GM12878 (cell line): ENCODE results near the gene HNRNPDL. TPM values are rescaled to one million over a fixed set of nuclear protein-coding genes. Genes with fewer than 3 reads are reported as not detected.

Source experiments
- BRCA1 ChIP-seq: IDR thresholded peaks from 2 replicates; pipeline ENCODE4 v1.6.1; 2011; ENCODE audit warnings: low read depth, low read length, improper control_type of control experiment
- CHD2 ChIP-seq: IDR thresholded peaks from 2 replicates; pipeline ENCODE4 v1.6.1; 2011; ENCODE audit warnings: low read depth, low read length, improper control_type of control experiment, borderline replicate concordance
- EZH2 ChIP-seq: IDR thresholded peaks from 2 replicates; pipeline ENCODE4 v1.6.1; 2012; ENCODE audit warnings: low read depth, mild to moderate bottlenecking, control low read depth, inconsistent platforms, low read length, borderline replicate concordance; ENCODE audit not compliant: control insufficient read depth
- GATAD2B ChIP-seq: fragments of 450-650 bp; conservative IDR thresholded peaks from 2 replicates; pipeline ENCODE4 v1.6.1; 2017; ENCODE audit warnings: low read depth, mild to moderate bottlenecking, moderate library complexity
- IKZF1 ChIP-seq: fragments of 450-650 bp; conservative IDR thresholded peaks from 2 replicates; pipeline ENCODE4 v1.6.1; 2017; ENCODE audit warnings: antibody characterized with exemption, mild to moderate bottlenecking
- MEF2B ChIP-seq: fragments of 450-650 bp; IDR thresholded peaks from 2 replicates; pipeline ENCODE4 v1.6.1; 2018; ENCODE audit warnings: mild to moderate bottlenecking, moderate library complexity; ENCODE audit not compliant: partially characterized antibody, poor library complexity, severe bottlenecking
- POU2F2 ChIP-seq: IDR thresholded peaks from 3 replicates; pipeline ENCODE4 v1.6.1; 2011; ENCODE audit warnings: low read depth, mild to moderate bottlenecking, low read length, borderline replicate concordance
- RCOR1 ChIP-seq: conservative IDR thresholded peaks from 2 replicates; pipeline ENCODE4 v1.6.1; 2012; ENCODE audit warnings: low read depth, low read length, improper control_type of control experiment
- SRF ChIP-seq, 2 experiments: IDR thresholded peaks; 2 replicates each; pipeline ENCODE4 v1.6.1; 2011; ENCODE audit warnings: low read depth in 2 of 2, low read length in 2 of 2, mild to moderate bottlenecking in 1 of 2, moderate library complexity in 1 of 2
- SUZ12 ChIP-seq: fragments of 200-600 bp; sonication (generic); IDR thresholded peaks from one replicate; pipeline ENCODE4 v1.6.1; 2018; ENCODE audit warnings: antibody characterized with exemption, mild to moderate bottlenecking; ENCODE audit not compliant: unreplicated experiment
- TCF12 ChIP-seq: IDR thresholded peaks from 2 replicates; pipeline ENCODE4 v1.6.1; 2011; ENCODE audit warnings: low read depth, mild to moderate bottlenecking, low read length
- ZNF24 ChIP-seq: fragments of 450-650 bp; IDR thresholded peaks from 2 replicates; pipeline ENCODE4 v1.6.1; 2017; ENCODE audit warnings: antibody characterized with exemption, mild to moderate bottlenecking
- ZNF274 ChIP-seq: IDR thresholded peaks from one replicate; pipeline ENCODE4 v1.8.0; 2011; ENCODE audit not compliant: insufficient read length, insufficient read depth
- polyA plus RNA-seq, 11 experiments: library from polyadenylated mRNA; depleted of rRNA in 4 of 11; unstranded in 6 of 11; stranded (reverse) in 5 of 11; fragments of >200 nt; fragmentation: Nextera tagmentation in 4 of 11; fragmentation: Illumina TruSeq in 1 of 11; extraction: Ambion mirVana in 4 of 11; extraction: Trizol in 1 of 11; gene quantifications; 1 replicate in 1 of 11; 2 replicates in 10 of 11; pipeline versions ENCODE4 v1.2.1 to v1.2.3, GENCODE V29; 2011 to 2016; ENCODE audit warnings: inconsistent platforms in 2 of 11, missing spikeins in 2 of 11, low read depth in 1 of 11
- total RNA-seq, 4 experiments: library from RNA; depleted of rRNA in 3 of 4; stranded (reverse); fragments of >200 nt in 3 of 4; fragmentation: Illumina TruSeq in 1 of 4; extraction: Trizol in 1 of 4; gene quantifications; 2 replicates each; pipeline versions ENCODE4 v1.2.1 to v1.2.3, GENCODE V29; 2013 to 2021
- TF ChIP-seq, protein P1 (sequence below): fragments of 450-650 bp; formaldehyde crosslinking; IDR thresholded peaks from 2 replicates; pipeline ENCODE4 v1.5.0; 2022; ENCODE audit warnings: mild to moderate bottlenecking, missing genetic modification characterization
- TF ChIP-seq, protein P2 (sequence below): fragments of 450-650 bp; IDR thresholded peaks from 2 replicates; pipeline ENCODE4 v1.6.1; 2017; ENCODE audit warnings: antibody characterized with exemption, mild to moderate bottlenecking, moderate library complexity
- TF ChIP-seq, protein P3 (sequence below): fragments of 450-650 bp; IDR thresholded peaks from 2 replicates; pipeline ENCODE4 v1.6.1; 2017; ENCODE audit warnings: low read depth, mild to moderate bottlenecking, moderate library complexity
- TF ChIP-seq, protein P4 (sequence below): IDR thresholded peaks from 2 replicates; pipeline ENCODE4 v1.6.1; 2011; ENCODE audit warnings: borderline replicate concordance, low read depth, mild to moderate bottlenecking, moderate library complexity, mixed read lengths, low read length; ENCODE audit not compliant: insufficient read depth; ENCODE audit errors: extremely low read length
- TF ChIP-seq, protein P5 (sequence below): fragments of 450-650 bp; IDR thresholded peaks from 2 replicates; pipeline ENCODE4 v1.6.1; 2017; ENCODE audit warnings: mild to moderate bottlenecking

The HNRNPDL gene
- total and polyA plus RNA-seq, 10 of the 15 experiments (the other 5 are each of a cell fraction or from before 2014, with no cell fraction given) = 217 to 510 (median 345) TPM

DNA sequence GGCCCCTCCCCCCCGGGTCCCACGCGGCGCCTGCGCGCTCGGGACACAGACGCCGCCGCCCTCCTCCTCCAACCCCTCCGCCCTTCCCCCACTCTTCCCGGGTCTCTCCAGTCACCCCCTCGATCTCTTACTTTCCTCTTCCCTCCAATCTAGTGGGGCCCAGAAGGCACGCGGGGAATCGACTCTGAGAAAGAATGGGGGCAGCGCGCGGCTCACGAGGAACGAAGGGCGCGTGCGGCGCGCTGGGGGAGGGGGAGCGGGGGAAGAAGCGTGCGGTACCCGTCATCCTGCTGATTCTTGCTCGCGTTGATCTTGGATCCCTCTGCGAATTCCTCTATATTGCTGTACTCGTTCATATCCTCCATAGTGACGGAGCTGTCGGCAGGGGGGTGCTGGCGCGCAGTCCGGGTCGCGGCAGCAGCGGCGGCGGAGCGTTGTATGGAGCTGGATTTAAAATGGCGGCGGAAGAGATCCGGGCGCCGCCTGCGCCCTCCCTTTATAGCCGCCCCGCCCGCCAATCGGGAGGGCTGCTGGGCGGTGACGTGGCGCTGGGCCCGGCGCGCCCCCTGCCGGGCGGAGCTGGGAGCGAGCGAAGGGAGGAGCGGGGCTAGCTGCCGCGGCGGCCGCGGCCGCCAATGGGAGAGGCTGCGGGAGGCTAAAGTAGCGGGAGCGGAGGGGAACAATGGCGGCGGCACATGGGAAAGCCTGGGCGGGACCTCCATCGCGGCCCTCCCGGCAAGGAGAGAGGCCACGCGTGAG lies 1.1 kb downstream of the HNRNPDL start (continued):
- no peak for TF ChIP-seq GATAD2B
- peak; percentile 63; the same call in 1 of the 3 replicates for TF ChIP-seq POU2F2
- peak; percentile 52; the same call in 1 of the 2 replicates for TF ChIP-seq TCF12
- no peak for TF ChIP-seq EZH2
- TF ChIP-seq, protein P1, sequence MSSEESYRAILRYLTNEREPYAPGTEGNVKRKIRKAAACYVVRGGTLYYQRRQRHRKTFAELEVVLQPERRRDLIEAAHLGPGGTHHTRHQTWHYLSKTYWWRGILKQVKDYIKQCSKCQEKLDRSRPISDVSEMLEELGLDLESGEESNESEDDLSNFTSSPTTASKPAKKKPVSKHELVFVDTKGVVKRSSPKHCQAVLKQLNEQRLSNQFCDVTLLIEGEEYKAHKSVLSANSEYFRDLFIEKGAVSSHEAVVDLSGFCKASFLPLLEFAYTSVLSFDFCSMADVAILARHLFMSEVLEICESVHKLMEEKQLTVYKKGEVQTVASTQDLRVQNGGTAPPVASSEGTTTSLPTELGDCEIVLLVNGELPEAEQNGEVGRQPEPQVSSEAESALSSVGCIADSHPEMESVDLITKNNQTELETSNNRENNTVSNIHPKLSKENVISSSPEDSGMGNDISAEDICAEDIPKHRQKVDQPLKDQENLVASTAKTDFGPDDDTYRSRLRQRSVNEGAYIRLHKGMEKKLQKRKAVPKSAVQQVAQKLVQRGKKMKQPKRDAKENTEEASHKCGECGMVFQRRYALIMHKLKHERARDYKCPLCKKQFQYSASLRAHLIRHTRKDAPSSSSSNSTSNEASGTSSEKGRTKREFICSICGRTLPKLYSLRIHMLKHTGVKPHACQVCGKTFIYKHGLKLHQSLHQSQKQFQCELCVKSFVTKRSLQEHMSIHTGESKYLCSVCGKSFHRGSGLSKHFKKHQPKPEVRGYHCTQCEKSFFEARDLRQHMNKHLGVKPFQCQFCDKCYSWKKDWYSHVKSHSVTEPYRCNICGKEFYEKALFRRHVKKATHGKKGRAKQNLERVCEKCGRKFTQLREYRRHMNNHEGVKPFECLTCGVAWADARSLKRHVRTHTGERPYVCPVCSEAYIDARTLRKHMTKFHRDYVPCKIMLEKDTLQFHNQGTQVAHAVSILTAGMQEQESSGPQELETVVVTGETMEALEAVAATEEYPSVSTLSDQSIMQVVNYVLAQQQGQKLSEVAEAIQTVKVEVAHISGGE (CRISPR knock-in tag) = no peak
- no peak for TF ChIP-seq RCOR1
- no peak for TF ChIP-seq BRCA1
- TF ChIP-seq, protein P2, sequence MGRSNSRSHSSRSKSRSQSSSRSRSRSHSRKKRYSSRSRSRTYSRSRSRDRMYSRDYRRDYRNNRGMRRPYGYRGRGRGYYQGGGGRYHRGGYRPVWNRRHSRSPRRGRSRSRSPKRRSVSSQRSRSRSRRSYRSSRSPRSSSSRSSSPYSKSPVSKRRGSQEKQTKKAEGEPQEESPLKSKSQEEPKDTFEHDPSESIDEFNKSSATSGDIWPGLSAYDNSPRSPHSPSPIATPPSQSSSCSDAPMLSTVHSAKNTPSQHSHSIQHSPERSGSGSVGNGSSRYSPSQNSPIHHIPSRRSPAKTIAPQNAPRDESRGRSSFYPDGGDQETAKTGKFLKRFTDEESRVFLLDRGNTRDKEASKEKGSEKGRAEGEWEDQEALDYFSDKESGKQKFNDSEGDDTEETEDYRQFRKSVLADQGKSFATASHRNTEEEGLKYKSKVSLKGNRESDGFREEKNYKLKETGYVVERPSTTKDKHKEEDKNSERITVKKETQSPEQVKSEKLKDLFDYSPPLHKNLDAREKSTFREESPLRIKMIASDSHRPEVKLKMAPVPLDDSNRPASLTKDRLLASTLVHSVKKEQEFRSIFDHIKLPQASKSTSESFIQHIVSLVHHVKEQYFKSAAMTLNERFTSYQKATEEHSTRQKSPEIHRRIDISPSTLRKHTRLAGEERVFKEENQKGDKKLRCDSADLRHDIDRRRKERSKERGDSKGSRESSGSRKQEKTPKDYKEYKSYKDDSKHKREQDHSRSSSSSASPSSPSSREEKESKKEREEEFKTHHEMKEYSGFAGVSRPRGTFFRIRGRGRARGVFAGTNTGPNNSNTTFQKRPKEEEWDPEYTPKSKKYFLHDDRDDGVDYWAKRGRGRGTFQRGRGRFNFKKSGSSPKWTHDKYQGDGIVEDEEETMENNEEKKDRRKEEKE = no peak
- TF ChIP-seq CHD2 = peak; percentile 86
- no peak for TF ChIP-seq ZNF274
- TF ChIP-seq MEF2B = no peak
- no peak for TF ChIP-seq SRF (IDR thresholded peaks at IDR 0.05; ENCODE audit: low read depth in 2 of 2, low read length in 2 of 2)
- TF ChIP-seq, protein P3, sequence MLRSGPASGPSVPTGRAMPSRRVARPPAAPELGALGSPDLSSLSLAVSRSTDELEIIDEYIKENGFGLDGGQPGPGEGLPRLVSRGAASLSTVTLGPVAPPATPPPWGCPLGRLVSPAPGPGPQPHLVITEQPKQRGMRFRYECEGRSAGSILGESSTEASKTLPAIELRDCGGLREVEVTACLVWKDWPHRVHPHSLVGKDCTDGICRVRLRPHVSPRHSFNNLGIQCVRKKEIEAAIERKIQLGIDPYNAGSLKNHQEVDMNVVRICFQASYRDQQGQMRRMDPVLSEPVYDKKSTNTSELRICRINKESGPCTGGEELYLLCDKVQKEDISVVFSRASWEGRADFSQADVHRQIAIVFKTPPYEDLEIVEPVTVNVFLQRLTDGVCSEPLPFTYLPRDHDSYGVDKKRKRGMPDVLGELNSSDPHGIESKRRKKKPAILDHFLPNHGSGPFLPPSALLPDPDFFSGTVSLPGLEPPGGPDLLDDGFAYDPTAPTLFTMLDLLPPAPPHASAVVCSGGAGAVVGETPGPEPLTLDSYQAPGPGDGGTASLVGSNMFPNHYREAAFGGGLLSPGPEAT = peak; percentile 2; the same call in 1 of the 2 replicates
- TF ChIP-seq ZNF24 = 0 out of 2 replicates have a peak, but pooled peaks have one; percentile 31
- TF ChIP-seq, protein P4, sequence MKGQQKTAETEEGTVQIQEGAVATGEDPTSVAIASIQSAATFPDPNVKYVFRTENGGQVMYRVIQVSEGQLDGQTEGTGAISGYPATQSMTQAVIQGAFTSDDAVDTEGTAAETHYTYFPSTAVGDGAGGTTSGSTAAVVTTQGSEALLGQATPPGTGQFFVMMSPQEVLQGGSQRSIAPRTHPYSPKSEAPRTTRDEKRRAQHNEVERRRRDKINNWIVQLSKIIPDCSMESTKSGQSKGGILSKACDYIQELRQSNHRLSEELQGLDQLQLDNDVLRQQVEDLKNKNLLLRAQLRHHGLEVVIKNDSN = no peak
- TF ChIP-seq, protein P5, sequence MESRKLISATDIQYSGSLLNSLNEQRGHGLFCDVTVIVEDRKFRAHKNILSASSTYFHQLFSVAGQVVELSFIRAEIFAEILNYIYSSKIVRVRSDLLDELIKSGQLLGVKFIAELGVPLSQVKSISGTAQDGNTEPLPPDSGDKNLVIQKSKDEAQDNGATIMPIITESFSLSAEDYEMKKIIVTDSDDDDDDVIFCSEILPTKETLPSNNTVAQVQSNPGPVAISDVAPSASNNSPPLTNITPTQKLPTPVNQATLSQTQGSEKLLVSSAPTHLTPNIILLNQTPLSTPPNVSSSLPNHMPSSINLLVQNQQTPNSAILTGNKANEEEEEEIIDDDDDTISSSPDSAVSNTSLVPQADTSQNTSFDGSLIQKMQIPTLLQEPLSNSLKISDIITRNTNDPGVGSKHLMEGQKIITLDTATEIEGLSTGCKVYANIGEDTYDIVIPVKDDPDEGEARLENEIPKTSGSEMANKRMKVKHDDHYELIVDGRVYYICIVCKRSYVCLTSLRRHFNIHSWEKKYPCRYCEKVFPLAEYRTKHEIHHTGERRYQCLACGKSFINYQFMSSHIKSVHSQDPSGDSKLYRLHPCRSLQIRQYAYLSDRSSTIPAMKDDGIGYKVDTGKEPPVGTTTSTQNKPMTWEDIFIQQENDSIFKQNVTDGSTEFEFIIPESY = no peak
- peak; percentile 52 for TF ChIP-seq IKZF1
- TF ChIP-seq SUZ12 = no peak
